T-helper 1 cell treated with Interleukin-12 subunit alpha and Interleukin-12 subunit beta and Interleukin-4 antibody, amounts not matched to agents 30 μg/mL and 1 μg/mL, for 36 hours (primary cell): ENCODE results near the gene SCAF1.
A peak's percentile ranks its signal among the peaks of the same experiment; 100 is the strongest.

Experiments
- H3K27ac Mint-ChIP-seq: one replicate; pipeline ENCODE4 v1.8.0; 2021; ENCODE audit warnings: mild to moderate bottlenecking, mixed read lengths
- H3K27me3 Mint-ChIP-seq: one replicate; pipeline ENCODE4 v1.8.0; 2021; ENCODE audit warnings: low read depth, mixed read lengths
- H3K36me3 Mint-ChIP-seq: one replicate; pipeline ENCODE4 v1.8.0; 2021; ENCODE audit warnings: low read depth, mixed read lengths
- H3K4me1 Mint-ChIP-seq: one replicate; pipeline ENCODE4 v1.8.0; 2021; ENCODE audit warnings: low read depth, mixed read lengths
- H3K4me3 Mint-ChIP-seq: one replicate; pipeline ENCODE4 v1.8.0; 2021; ENCODE audit warnings: mild to moderate bottlenecking, moderate library complexity, mixed read lengths
- H3K9me3 Mint-ChIP-seq: one replicate; pipeline ENCODE4 v1.8.0; 2021; ENCODE audit warnings: mixed read lengths

The SCAF1 gene

DNA sequence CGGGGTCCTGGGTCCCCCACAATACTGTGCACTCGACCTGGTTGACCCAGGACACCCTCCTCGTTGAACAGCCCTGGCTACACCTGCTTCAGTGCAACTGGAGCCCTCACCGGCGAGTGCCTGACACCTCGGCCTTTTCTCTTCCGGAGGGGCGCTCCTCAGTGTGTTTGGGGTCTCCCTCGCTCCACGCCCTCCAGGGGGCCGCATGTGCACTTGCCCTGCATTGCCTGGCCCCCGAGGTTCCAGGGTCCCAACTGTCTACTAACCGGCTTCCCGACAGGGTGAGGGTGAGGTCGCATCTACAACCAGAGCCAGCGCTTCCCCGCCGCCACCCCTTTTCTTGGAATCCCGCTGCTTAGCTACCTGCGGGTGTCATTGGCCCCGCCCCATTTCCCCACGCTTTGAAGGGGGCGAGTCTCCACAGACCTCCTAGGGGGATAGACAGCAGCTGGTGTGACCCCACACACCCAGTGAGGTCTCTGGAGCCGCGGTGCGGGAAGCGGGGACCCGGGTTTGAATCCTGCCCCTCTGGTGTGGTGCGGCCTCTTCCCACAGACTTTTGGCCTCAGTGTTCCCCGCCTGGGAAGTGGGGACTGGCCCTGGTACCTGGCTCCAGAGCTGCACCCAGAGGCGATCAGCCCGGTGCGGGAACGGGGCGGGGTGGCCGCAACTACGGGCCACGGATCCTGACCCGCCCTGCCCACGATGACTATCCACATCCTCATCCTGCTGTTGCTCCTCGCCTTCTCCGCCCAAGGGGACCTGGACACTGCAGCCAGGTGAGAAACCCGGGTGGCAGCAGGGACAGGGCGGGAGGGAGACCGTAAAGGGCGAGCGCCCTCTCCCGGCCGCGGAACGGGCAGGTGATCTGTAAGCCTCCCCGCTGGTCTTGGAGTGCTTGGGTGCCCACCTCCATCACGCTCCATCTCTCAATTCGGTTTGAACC is 47.4 kb downstream of the SCAF1 start, which contains the start of gene ADM5:
Gene ADM5 (plus strand): TSS at position 462 of the 946 bp plus-strand sequence. CDS start 244 bp downstream, at position 706.
- Mint-ChIP-seq H3K27ac (peak within 1 kb of the TSS; percentile 41), H3K4me1 (peaks cover 18% of the 10 kb centered on the region), H3K4me3 (peak within 1 kb of the TSS; percentile 93), H3K9me3 (no peaks in the 10 kb centered on the region), H3K36me3 (peaks cover 18% of the 10 kb centered on the region), H3K27me3 (peaks cover 12% of the 10 kb centered on the region)

DNA sequence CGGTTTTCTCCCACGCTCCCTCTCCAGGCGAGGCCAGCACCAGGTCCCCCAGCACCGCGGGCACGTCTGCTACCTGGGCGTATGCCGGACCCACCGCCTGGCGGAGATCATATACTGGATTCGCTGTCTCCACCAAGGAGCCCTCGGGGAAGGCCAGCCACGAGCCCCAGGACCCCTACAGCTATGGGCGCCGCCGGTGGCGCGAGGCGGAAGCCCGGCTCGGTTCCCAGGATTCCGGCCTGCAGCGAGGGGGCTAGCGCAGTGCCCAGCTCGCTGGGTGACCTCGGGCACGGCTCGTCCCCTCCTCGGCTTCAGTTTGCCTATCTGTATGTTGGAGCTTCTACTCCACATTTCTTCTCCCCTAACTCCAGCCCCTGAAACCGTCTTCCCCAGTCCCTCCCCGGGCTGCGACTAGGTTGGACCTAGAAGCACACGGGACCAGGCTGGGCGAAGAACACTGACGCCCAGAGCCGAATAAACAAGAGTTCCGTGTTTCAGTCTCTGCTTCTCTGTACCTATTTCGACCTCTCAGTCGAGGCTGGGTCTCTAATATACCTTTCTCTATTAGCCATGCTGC is 48.2 kb downstream of the SCAF1 start:
- peaks cover 16% of the 10 kb centered on the region for H3K36me3 Mint-ChIP-seq
- peaks cover 18% of the 10 kb centered on the region for H3K4me1 Mint-ChIP-seq
- peaks cover 12% of the 10 kb centered on the region for H3K27me3 Mint-ChIP-seq
- peak overlapping the region; percentile 41 for H3K27ac Mint-ChIP-seq
- H3K4me3 Mint-ChIP-seq: peak overlapping the region; percentile 93
- H3K9me3 Mint-ChIP-seq: no peaks in the 10 kb centered on the region

- H3K27ac Mint-ChIP-seq: peak within 1 kb of the TSS; percentile 47
- peaks cover 12% of the 10 kb centered on the region for H3K27me3 Mint-ChIP-seq
- H3K4me3 Mint-ChIP-seq: peak within 1 kb of the TSS; percentile 93
- H3K36me3 Mint-ChIP-seq: peaks cover 12% of the 10 kb centered on the region
- no peaks in the 10 kb centered on the region for H3K9me3 Mint-ChIP-seq
- peaks cover 18% of the 10 kb centered on the region for H3K4me1 Mint-ChIP-seq
These were observed 48.7 kb downstream of the SCAF1 start, which contains the start of gene CPT1C for GRCh38 chr19:49690656-49691242. TSS of gene CPT1C (plus strand) at chr19:49691116. CDS start at chr19:49692253, 1,137 bp downstream.

- peak overlapping the region; percentile 47 for H3K27ac Mint-ChIP-seq
- peaks cover 10% of the 10 kb centered on the region for H3K36me3 Mint-ChIP-seq
- peaks cover 12% of the 10 kb centered on the region for H3K27me3 Mint-ChIP-seq
- no peaks in the 10 kb centered on the region for H3K9me3 Mint-ChIP-seq
- H3K4me1 Mint-ChIP-seq: peaks cover 18% of the 10 kb centered on the region
- H3K4me3 Mint-ChIP-seq: peak overlapping the region; percentile 93
These were observed 49.5 kb downstream of the SCAF1 start for GRCh38 chr19:49691243-49692146.

GRCh38 chr19:49692147-49692506 is 50.1 kb downstream of the SCAF1 start:
- H3K4me1 Mint-ChIP-seq: peaks cover 18% of the 10 kb centered on the region
- H3K4me3 Mint-ChIP-seq: no peak overlapping the region
- H3K9me3 Mint-ChIP-seq: no peaks in the 10 kb centered on the region
- H3K27ac Mint-ChIP-seq: no peak overlapping the region
- peaks cover 10% of the 10 kb centered on the region for H3K36me3 Mint-ChIP-seq
- peaks cover 12% of the 10 kb centered on the region for H3K27me3 Mint-ChIP-seq

DNA sequence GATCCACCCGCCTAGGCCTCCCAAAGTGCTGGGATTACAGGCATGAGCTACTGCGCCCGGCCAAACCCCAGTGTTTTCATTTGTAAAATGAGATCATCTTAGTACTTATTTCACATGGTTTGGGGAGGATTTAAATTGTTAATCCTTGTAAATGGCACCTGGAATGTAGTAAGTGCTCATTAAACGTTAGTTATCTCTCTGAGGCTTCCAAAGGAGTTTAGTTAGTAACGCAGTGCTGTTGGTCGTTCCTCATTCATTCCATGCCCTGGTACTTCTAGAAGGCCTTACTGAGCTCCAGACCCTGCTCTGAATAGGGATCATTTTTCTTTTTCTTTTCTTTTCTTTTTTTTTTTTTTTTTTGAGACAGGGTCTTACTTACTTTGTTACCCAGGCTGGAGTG is 54.1 kb downstream of the SCAF1 start:
- H3K9me3 Mint-ChIP-seq: no peaks in the 10 kb centered on the region
- H3K27ac Mint-ChIP-seq: no peak overlapping the region
- H3K27me3 Mint-ChIP-seq: peaks cover 4% of the 10 kb centered on the region
- peaks cover 3% of the 10 kb centered on the region for H3K4me1 Mint-ChIP-seq
- H3K4me3 Mint-ChIP-seq: no peak overlapping the region
- H3K36me3 Mint-ChIP-seq: no peaks in the 10 kb centered on the region

DNA sequence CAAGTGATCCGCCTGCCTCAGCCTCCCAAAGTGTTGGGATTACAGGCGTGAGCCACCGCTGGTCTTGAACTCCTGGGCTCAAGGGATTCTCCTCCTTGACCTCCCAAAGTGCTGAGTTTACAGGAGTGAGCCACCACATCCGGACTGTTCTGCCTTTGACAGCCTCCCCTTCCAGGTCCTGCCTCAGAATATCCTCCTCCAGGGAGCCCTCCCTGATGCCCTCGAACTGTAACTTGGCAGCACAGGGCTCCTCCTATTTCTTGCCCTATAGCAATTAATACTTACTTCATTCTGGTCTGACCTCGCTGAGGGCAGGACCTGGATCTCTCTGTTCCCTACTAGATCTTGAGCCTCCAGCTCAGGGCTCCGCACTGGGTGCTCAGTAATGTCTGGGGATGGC is 54.9 kb downstream of the SCAF1 start:
- H3K27me3 Mint-ChIP-seq: peaks cover 4% of the 10 kb centered on the region
- no peak overlapping the region for H3K4me3 Mint-ChIP-seq
- no peak overlapping the region for H3K27ac Mint-ChIP-seq
- no peaks in the 10 kb centered on the region for H3K9me3 Mint-ChIP-seq
- H3K4me1 Mint-ChIP-seq: no peaks in the 10 kb centered on the region
- no peaks in the 10 kb centered on the region for H3K36me3 Mint-ChIP-seq

DNA sequence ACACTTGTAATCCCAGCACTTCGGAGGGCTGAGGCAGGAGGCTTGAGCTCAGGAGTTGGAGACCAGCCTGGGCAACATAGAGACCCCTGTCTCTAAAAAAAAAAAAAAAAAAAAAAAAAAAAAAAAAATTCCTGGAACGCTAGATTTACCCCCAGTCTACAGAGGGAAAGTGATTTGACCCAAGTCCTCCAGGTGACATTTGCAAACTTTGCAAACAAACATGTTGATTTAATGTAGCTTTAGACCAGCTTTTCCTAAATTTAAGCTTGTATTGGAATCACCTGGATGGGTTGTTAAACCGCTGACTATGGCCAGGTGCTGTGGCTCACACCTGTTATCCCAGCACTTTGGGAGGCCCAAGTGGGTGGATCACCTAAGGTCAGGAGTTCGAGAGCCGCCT is 57.4 kb downstream of the SCAF1 start:
- Mint-ChIP-seq H3K4me1 (no peaks in the 10 kb centered on the region), H3K27me3 (no peaks in the 10 kb centered on the region), H3K9me3 (no peaks in the 10 kb centered on the region), H3K4me3 (no peak overlapping the region), H3K27ac (no peak overlapping the region), H3K36me3 (no peaks in the 10 kb centered on the region)

- Mint-ChIP-seq H3K27ac (no peak overlapping the region), H3K36me3 (no peaks in the 10 kb centered on the region)
These were observed 58.6 kb downstream of the SCAF1 start for GRCh38 chr19:49700563-49700962.

DNA sequence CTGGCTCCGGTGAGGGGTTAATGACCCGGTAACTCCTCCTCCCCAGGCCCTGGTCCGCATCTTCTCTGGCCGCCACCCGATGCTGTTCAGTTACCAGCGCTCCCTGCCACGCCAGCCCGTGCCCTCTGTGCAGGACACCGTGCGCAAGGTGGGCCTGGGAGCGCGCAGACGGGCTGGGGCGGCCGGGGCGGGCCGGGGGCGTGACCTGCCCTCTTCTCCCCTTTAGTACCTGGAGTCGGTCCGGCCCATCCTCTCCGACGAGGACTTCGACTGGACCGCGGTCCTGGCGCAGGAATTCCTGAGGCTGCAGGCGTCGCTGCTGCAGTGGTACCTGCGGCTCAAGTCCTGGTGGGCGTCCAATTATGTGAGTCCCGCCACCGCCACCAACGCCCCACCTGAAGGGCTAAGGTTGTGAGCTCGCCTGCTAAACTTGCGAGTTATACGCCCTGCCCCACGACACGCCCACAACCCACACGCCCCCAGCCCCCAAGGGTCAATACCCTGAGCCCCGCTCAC is 59.3 kb downstream of the SCAF1 start:
- Mint-ChIP-seq H3K27ac (no peak overlapping the region), H3K4me3 (no peak overlapping the region), H3K4me1 (no peaks in the 10 kb centered on the region), H3K9me3 (no peaks in the 10 kb centered on the region), H3K27me3 (no peaks in the 10 kb centered on the region), H3K36me3 (no peaks in the 10 kb centered on the region)

More at GRCh38 chr19:49700563-49700962, 58.6 kb downstream of the SCAF1 start:
- H3K9me3 Mint-ChIP-seq: no peaks in the 10 kb centered on the region
- H3K4me1 Mint-ChIP-seq: no peaks in the 10 kb centered on the region
- H3K27me3 Mint-ChIP-seq: no peaks in the 10 kb centered on the region
- no peak overlapping the region for H3K4me3 Mint-ChIP-seq

DNA sequence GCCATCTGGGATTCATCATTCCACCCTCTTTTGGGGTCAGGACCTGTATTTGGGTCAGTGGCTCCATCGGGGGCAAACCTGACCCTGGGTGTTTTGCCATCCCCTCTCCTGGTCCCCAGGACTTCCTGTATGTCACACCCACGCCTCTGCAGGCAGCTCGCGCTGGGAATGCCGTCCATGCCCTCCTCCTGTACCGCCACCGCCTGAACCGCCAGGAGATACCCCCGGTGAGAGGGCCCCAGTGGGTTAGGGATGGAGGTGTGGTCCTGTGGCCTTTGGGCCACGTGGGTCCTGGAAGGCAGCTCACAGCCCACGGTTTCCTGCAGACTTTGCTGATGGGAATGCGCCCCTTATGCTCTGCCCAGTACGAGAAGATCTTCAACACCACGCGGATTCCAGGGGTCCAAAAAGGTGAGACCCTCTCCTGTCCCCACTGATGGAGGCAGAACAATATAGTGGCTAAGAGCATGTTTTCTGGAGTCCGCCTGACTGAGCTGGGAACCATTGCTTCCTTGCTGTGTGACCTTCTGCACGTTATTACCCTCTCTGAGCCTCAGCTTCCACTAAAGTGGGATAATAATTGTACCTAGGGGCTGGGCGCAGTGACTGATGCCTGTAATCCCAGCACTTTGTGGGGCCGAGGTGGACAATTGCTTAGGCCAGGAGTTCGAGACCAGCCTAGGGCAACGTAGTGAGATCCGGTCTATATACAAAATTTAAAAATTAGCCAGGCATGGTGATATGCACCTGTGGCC is 63.1 kb downstream of the SCAF1 start:
- no peaks in the 10 kb centered on the region for H3K4me1 Mint-ChIP-seq
- no peak overlapping the region for H3K4me3 Mint-ChIP-seq
- H3K9me3 Mint-ChIP-seq: no peaks in the 10 kb centered on the region
- H3K36me3 Mint-ChIP-seq: no peaks in the 10 kb centered on the region
- H3K27me3 Mint-ChIP-seq: no peaks in the 10 kb centered on the region
- no peak overlapping the region for H3K27ac Mint-ChIP-seq

DNA sequence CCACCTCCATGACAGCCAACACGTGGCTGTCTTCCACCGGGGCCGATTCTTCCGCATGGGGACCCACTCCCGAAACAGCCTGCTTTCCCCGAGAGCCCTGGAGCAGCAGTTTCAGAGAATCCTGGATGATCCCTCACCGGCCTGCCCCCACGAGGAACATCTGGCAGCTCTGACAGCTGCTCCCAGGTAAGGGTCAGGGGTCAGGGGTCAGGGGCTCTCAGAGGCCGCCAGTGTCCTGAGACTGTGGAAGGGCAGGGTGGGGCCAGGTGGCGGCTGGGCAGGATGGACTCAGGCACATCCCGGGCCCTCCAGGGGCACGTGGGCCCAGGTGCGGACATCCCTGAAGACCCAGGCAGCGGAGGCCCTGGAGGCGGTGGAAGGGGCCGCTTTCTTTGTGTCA is 63.9 kb downstream of the SCAF1 start:
- H3K9me3 Mint-ChIP-seq: no peaks in the 10 kb centered on the region
- no peak overlapping the region for H3K4me3 Mint-ChIP-seq
- H3K27ac Mint-ChIP-seq: no peak overlapping the region
- no peaks in the 10 kb centered on the region for H3K27me3 Mint-ChIP-seq
- H3K4me1 Mint-ChIP-seq: no peaks in the 10 kb centered on the region
- H3K36me3 Mint-ChIP-seq: no peaks in the 10 kb centered on the region
